Type B pancreatic cell (in vitro differentiated cells): Measurements from ENCODE around the gene YWHAQ. TPM values are rescaled to one million over a fixed set of nuclear protein-coding genes. Genes with fewer than 3 reads are reported as not detected.

Source experiments
- DNase-seq: peaks from one replicate; pipeline ENCODE4 v3.0.0; 2021; ENCODE audit warnings: mixed read lengths; ENCODE audit not compliant: unreplicated experiment; ENCODE audit errors: extremely low spot score
- H3K27ac Mint-ChIP-seq: 2 replicates; pipeline ENCODE4 v1.8.0; 2021; ENCODE audit warnings: mild to moderate bottlenecking, mixed read lengths
- H3K27me3 Mint-ChIP-seq: 2 replicates; pipeline ENCODE4 v1.8.0; 2021; ENCODE audit warnings: mixed read lengths
- H3K36me3 Mint-ChIP-seq: 2 replicates; pipeline ENCODE4 v1.8.0; 2021; ENCODE audit warnings: mixed read lengths
- H3K4me1 Mint-ChIP-seq: one replicate; pipeline ENCODE4 v1.8.0; 2021; ENCODE audit warnings: mixed read lengths; ENCODE audit not compliant: unreplicated experiment
- H3K4me3 Mint-ChIP-seq: 2 replicates; pipeline ENCODE4 v1.8.0; 2021; ENCODE audit warnings: mild to moderate bottlenecking, mixed read lengths
- H3K9me3 Mint-ChIP-seq: 2 replicates; pipeline ENCODE4 v1.8.0; 2021; ENCODE audit warnings: mixed read lengths
- CTCF ChIP-seq: fragments of 200-600 bp; sonication (generic); conservative IDR thresholded peaks from 2 replicates; pipeline ENCODE4 v1.5.0; 2021; ENCODE audit warnings: antibody characterized with exemption, mild to moderate bottlenecking
- total RNA-seq: library from RNA; stranded (reverse); gene quantifications from 2 replicates; pipeline ENCODE4 v1.2.1, GENCODE V29; 2021; ENCODE audit warnings: low replicate concordance

YWHAQ gene
- total RNA-seq, 1 donor from 2014 or later, result 354 TPM

DNA sequence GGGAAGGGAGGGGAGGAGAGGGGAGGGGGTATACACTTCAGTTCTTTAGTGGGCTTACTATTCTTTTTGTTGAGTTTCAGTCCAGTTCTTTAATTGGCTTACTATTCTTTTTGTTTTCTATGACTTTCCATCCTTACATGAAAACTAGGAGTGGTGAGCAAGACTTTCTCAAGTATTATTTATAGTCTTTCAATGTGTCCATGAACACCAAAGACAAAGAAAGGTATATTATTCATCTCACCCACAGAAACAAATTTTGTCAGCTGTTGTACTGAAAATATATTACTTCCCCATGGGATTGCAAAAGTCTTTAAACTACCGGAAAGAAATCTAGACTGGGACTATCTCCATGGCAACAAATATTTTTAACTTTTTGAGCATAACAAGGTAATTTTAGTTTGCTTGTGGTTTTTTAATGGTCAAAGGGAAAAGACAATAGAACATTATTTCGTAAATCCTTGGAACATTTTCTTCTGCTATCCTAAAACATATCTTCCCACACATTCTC is 92.7 kb downstream of the YWHAQ start:
- H3K36me3 Mint-ChIP-seq, result peaks cover 15% of the 10 kb centered on the region
- no peaks in the 10 kb centered on the region for H3K27me3 Mint-ChIP-seq
- peaks cover 9% of the 10 kb centered on the region for H3K4me1 Mint-ChIP-seq
- H3K9me3 Mint-ChIP-seq, result peaks cover 3% of the 10 kb centered on the region
- TF ChIP-seq CTCF, result no peak
- H3K4me3 Mint-ChIP-seq, result no peak overlapping the region
- H3K27ac Mint-ChIP-seq, result no peak overlapping the region
- DNase-seq, result no peak

DNA sequence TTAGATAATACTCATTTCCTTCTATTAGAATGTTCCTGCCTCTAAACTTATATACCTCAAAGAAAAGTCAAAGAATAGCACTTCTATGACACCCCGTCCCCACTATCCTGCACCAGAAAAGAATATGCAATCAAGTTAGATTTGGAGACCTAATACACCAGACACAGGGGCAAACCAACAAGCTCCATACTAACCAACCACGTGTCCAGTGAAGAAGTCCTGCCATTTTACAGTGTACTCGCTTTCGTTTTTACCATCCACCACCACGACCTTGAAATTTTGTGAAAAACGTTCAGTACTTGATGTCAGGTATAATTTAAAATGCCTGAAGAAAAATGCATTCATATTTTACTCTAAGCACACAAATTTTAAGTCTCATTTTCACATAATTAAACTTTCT is 94.3 kb downstream of the YWHAQ start:
- no peaks in the 10 kb centered on the region for H3K27me3 Mint-ChIP-seq
- H3K9me3 Mint-ChIP-seq, result peaks cover 3% of the 10 kb centered on the region
- H3K4me1 Mint-ChIP-seq, result peaks cover 9% of the 10 kb centered on the region
- H3K4me3 Mint-ChIP-seq, result no peak overlapping the region
- DNase-seq, result no peak
- TF ChIP-seq CTCF, result no peak
- H3K27ac Mint-ChIP-seq, result peak overlapping the region; percentile 20
- H3K36me3 Mint-ChIP-seq, result peaks cover 14% of the 10 kb centered on the region

DNA sequence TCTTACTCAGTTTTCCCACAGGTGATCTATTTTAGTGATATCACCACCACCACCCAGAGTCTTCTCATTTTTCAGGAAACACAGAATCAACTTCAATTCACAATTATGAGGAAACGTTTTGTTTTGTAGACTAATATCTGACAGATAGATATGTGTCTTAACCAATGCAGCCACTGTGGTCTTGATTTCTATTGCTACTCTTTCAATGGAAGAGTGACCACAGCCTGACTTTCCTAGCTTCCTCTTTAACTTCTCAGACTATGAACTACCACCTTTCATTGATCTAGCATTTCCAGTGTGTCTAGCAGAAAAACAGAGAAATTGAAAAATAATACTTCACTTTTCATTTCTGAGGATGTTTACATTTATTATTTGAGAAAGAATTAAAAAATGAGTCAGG is 95.6 kb downstream of the YWHAQ start:
- peaks cover 9% of the 10 kb centered on the region for H3K4me1 Mint-ChIP-seq
- H3K27me3 Mint-ChIP-seq, result no peaks in the 10 kb centered on the region
- H3K27ac Mint-ChIP-seq, result no peak overlapping the region
- peaks cover 3% of the 10 kb centered on the region for H3K9me3 Mint-ChIP-seq
- no peak for DNase-seq
- H3K4me3 Mint-ChIP-seq, result no peak overlapping the region
- peaks cover 14% of the 10 kb centered on the region for H3K36me3 Mint-ChIP-seq
- TF ChIP-seq CTCF, result no peak

Other genes starting within 250 kb of the YWHAQ start
- 57.2 and 79.0 TPM in 2 replicates for gene ITGB1BP1, start 207.5 kb downstream of the YWHAQ start, total RNA-seq
- 38.9 and 60.6 TPM in 2 replicates for gene CPSF3, start 207.3 kb downstream of the YWHAQ start, total RNA-seq
- 32.4 and 43.9 TPM in 2 replicates for gene IAH1, start 156.4 kb downstream of the YWHAQ start, total RNA-seq
- 33.5 and 37.6 TPM in 2 replicates for gene ADAM17, start 75.2 kb downstream of the YWHAQ start, total RNA-seq
- 26.3 and 34.1 TPM in 2 replicates for gene TAF1B, start 212.5 kb upstream of the YWHAQ start, total RNA-seq